8988T (cell line): ENCODE results near the gene CD44.

ENCODE experiments used
- DNase-seq: peaks from one replicate; pipeline ENCODE4 v3.0.0; 2011

The CD44 gene

DNA sequence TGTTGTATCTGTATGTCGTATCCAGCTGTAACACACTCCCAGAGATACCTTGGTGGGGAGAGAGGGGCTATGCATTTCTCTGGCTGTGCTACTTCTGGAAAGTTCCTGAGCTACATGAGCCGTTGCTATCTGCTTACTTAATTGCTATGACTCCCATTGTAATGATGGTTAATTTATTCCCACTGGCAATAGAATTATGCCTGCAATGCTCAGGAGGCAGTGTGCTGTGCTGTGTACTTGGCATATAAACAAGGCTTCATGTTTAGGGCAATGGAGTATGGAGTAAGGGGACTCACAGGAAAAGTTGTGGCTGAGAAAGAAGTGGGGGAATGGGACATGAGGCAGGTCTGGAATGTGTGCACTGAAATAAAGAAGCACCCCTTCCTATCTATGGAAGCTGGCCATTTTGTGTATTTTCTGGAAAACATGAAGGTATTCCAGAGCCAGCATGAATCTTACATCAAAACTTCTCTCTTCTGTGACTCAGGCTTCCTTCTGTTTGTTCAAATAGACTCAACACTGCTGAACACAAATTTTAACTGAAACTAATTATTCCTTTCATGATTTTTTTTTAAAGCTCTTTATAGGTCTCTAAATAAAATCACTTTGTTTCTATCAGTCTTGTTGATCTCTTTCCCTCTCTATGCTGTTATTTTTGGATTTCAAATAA lies 40.6 kb downstream of the CD44 start:
- DNase-seq = no peak

GRCh38 chr11:35180317-35181233 lies 41.6 kb downstream of the CD44 start:
- no peak for DNase-seq

DNA sequence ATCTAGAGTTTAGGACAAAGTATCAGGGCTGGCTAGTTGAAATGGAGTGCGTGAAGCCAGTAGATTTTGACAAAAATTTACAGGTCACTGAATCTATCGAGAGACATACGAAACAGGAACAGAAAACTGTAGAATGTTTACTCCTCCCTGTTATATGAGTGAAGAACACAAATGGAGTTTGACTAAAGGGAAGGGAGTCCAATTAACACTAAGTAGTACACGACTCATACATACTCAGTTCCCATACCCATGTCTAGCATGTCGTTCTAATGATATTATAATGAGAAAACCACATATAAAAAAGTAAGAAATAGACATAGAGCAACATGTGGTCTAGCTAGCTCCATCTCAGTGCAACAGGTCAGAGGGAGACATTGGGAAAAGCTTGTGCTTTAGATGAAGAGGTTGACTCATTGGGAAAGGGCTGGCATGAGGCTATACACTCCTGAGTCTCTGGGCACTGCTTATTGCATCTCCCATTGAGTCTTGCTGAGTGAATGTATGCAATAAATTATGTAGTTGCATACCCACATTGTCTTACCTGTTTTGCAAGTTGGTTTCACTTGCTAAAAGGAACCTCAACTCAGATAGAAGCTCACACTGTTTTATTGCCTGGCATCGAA lies 43.5 kb downstream of the CD44 start:
- no peak for DNase-seq

DNA sequence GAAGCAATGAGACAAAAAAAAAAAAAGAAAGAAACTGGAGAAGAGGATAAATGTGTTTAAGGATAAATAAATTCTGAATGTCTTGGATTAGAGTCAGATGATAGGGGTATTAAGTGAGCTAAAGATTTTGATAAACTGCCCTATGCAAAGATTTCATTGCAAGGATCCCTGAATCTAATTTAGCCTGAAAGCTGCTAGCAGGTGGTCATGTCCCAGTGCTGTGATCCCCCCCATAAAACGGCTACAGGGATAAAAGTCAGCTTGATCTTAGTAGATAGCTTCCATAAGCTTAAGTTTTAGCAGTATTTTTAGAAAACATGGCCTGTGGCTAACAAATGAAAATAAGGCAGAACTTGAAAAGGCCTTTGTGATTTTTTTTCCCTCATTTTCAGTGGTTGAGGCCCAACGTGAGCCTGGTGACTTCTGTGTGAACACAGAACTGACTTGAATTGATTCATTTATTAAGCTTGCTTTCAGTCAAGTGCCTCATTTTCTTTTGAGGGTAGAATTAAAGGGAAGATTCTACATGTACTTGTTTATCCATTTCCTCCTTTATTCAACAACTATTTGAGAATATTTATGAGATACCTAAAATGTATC lies 44.5 kb downstream of the CD44 start:
- no peak for DNase-seq

GRCh38 chr11:35185696-35186095 lies 46.7 kb downstream of the CD44 start:
- no peak for DNase-seq

- no peak for DNase-seq
Measured at GRCh38 chr11:35187996-35188395, 49.0 kb downstream of the CD44 start.

- no peak for DNase-seq
Measured at GRCh38 chr11:35190804-35191348, 51.9 kb downstream of the CD44 start.

GRCh38 chr11:35192347-35192746 lies 53.4 kb downstream of the CD44 start:
- DNase-seq = no peak

DNA sequence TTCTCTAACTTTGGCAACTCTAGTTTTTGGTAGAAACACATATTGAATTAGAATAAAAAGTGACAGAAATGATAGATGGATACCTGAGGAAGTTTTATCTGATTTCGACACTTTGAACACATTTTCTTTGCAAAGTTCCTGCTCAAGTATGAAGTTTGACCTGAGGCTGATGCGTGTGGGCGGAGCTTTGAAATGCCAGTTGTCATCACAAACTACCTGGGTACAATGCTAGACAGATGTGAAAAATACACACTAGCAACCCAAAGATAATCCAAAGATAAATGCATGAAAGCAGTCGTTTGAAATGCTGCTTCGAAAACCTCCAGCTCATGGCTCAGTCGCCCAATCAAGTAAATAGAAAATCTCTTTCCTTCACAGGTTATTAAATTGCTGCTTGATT lies 54.8 kb downstream of the CD44 start:
- DNase-seq = no peak

- no peak for DNase-seq
Measured at GRCh38 chr11:35197292-35197691, 58.3 kb downstream of the CD44 start.

GRCh38 chr11:35200811-35201341 lies 61.9 kb downstream of the CD44 start:
- no peak for DNase-seq

DNA sequence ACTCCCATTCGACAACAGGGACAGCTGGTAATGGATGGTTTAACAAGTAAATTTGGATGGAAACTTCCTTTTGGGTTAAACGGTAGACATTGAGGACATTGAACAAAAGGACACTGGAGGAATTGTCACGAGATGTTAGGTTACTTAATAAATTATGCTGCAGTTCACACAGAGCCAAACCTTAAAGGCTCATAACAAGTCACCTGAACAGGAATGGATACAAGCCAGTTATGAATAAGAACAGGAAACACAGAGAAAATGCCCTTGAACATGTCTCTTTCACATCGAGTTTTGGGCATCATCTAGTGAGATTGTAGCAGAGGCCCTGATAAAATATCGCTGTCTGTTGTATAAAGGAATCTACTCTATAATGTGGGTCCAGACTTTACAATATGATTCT lies 65.6 kb downstream of the CD44 start:
- no peak for DNase-seq

DNA sequence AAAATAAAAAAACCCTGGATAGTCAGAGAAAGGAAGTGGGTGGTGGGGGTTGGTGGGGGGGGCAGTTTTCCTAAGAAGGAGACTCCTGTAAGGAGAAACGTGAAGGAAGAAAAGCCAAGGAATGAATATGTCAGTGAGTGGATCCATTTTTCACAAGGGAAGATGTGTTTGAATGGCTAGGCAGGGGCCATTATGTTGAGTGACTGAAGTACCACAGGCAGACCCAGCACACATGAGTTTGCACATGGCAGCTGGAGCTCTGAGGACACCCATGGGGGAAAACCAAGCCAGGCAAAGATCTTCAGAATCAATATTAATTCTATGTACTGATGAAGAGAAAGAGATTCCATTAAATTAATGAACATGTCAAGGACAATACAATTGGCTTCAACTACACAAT lies 67.6 kb downstream of the CD44 start:
- DNase-seq = no peak

- no peak for DNase-seq
Measured at GRCh38 chr11:35207471-35208403, 68.8 kb downstream of the CD44 start.

DNA sequence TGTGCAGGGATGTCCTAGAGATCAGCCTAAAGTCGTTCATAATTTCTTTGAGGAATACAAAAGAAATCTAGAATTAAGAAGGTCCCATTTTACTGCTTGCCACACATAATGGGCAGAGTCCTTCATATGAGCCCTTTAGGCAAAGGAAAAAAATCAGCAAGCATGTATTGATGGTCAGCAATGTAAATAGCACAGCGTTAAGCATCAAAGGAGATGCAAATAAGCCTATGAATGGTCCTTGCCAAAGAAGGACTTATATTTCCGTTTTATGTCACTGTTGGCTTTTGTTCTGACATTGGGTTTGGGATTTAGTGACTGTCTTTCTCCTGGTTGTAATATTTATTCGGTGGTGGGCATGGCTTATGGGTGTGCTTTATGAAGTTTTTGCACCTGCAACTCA lies 69.8 kb downstream of the CD44 start:
- no peak for DNase-seq

DNA sequence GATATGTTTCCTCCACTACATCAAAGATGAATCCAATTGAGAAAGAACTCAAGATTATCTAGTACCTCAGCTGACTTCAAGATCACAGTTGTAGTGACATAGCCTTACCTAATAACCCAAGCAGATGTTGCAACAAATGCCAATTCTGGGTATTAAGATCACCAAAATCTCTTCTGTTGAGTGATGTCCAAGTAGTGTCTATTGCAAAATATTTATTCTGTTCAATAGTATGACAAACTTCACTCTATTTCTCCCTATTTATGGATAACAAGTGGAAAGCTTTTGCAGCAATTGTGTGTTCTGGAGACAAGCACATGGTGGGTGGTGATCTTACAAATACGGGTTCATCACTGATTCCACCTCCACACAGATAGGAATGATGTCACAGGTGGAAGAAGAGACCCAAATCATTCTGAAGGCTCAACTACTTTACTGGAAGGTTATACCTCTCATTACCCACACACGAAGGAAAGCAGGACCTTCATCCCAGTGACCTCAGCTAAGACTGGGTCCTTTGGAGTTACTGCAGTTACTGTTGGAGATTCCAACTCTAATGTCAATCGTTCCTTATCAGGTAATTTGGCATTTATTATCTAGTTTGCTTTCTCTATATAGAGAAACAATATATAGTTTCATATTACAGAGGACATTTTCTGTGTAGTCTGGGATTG lies 72.0 kb downstream of the CD44 start:
- no peak for DNase-seq

DNA sequence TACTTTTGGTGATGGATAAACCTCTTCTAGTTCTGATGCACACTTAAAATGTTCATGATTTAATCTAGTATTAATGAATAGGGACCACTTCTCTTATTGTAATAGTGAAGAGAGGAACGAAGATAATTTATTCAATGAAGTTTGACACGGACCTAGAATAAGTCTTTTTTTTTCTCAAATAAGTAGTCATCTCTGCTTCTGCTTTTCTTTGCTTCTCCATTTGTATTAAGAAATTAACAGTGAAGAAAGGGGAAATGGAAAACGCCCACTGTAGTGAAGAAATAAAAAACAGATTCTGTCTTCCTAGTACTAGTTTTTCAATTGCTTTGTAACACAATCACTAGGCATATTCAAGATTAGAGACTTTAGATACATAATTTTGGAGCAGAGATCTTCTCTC lies 73.0 kb downstream of the CD44 start:
- DNase-seq = no peak

DNA sequence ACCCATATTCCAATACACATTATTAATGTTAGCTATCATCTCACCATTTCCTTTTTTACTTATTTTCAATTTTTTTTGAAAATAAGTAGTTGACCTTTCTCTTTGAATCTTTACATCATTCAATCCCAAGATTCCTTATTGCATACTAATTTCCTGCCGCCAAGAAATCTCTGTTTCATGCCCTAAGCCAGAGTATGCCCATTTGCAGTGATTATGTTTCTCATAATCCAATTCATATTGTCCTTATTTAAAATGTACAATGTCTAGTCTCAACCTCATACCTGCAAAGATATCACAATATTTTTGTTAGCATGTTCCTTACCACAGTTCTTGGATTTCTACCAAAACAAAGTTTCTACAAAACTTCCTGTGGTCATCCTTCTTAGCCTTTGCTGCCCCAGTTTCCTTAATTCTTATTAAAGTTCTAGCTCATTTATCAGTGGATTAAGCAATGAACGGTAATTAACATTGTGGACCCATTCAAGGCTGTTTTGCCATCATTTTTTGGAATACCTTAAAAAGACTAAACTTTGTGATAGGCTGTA lies 75.3 kb downstream of the CD44 start:
- DNase-seq = no peak

DNA sequence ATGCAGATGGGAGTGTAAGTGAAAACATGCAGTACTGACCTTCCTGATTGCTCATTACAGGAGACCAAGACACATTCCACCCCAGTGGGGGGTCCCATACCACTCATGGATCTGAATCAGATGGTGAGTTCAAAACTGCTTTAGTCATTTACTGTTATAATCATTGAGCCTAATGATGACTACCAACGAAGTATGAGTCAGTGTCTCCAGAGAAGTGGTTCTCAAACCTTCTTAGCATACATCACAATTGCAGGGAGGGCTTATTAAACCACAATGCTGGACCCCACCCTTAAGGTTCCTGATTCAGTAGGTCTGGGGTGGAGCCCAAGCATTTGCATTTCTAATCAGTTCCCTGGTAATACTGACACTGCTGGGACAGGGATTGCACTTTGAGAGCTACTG lies 75.8 kb downstream of the CD44 start:
- DNase-seq = no peak

GRCh38 chr11:35215945-35216344 lies 77.0 kb downstream of the CD44 start:
- no peak for DNase-seq
